GM21723 (cell line): ENCODE measurements around the gene PCDHGA11.
"Not testable (repeated sequence)": the region's sequence is repeated elsewhere in the genome, so short reads cannot be mapped to it uniquely, and the experiment has no call there.

Source experiments
- ATAC-seq: cut with Tn5 transposase; IDR thresholded peaks from one replicate; pipeline ENCODE4 v1.9.1; 2021; ENCODE audit warnings: mild to moderate bottlenecking, moderate library complexity; ENCODE audit not compliant: unreplicated experiment

The PCDHGA11 gene

GRCh38 chr5:141430332-141431113 lies 9.7 kb downstream of the PCDHGA11 start, which contains the start of gene PCDHGA12:
PCDHGA12 (plus strand) TSS chr5:141430507; CDS start chr5:141430760, 253 bp downstream.
- peak; percentile 89 for ATAC-seq

GRCh38 chr5:141431286-141431685 lies 10.4 kb downstream of the PCDHGA11 start:
- ATAC-seq = peak; percentile 36

- ATAC-seq = not testable (repeated sequence)
These were observed 11.5 kb downstream of the PCDHGA11 start for GRCh38 chr5:141432308-141432707.

GRCh38 chr5:141432726-141433125 lies 11.9 kb downstream of the PCDHGA11 start:
- not testable (repeated sequence) for ATAC-seq

GRCh38 chr5:141434006-141434405 lies 13.2 kb downstream of the PCDHGA11 start:
- no peak for ATAC-seq

GRCh38 chr5:141437221-141437620 lies 16.4 kb downstream of the PCDHGA11 start:
- no peak for ATAC-seq

GRCh38 chr5:141439411-141440141 lies 18.7 kb downstream of the PCDHGA11 start:
- ATAC-seq = no peak

- no peak for ATAC-seq
These were observed 19.5 kb downstream of the PCDHGA11 start for GRCh38 chr5:141440341-141440740.

GRCh38 chr5:141441571-141442170 lies 20.8 kb downstream of the PCDHGA11 start:
- no peak for ATAC-seq

GRCh38 chr5:141465351-141465750 lies 44.5 kb downstream of the PCDHGA11 start:
- ATAC-seq = no peak
